GM19328 (cell line): Measurements from ENCODE around the gene MAPK12.

ENCODE experiments used
- ATAC-seq: cut with Tn5 transposase; IDR thresholded peaks from one replicate; pipeline ENCODE4 v1.9.1; 2021; ENCODE audit warnings: mild to moderate bottlenecking, moderate library complexity; ENCODE audit not compliant: unreplicated experiment

Gene MAPK12

DNA sequence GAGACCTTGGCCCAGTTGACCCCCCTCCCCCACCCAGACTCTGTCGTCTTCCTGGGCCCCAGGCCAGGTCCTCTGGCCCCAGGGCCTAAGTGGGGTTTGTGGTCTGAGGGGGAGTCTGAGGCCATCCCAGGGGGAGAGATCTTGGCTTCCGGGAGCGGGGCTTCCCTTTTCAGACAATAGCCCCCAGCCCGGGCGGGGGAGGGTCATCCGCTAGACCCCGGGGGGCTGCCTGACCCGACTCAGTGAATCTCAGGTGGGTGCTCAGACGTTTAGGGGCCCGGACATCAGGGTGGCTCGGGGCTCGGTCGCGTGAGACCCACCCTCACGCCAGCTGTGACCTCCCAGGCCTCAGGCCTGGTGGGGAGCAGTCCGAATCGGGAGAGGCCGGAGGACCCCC is 8.1 kb upstream of the MAPK12 start:
- no peak for ATAC-seq

DNA sequence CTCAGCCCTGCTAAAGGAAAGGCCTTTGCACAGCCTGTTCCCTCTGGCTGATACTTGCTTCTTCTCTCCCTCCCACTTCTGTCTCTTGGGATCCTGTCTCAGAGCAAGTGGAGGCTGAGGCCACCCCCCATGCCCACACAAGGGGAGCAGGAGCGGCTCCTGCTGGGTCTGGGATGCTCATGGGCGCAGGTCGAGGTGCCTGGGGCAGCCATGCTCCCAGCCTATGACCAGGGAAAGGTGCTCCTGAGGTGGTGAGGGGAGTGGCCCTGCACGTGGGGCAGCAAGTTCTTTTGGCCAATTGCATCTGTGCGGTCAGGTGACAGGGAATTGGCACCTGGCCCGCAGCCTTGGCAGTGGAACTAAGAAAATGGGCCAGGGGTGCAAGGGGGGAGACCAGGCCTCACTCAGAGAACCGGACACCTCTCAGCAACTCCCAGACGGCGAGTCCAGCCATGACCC is 7.2 kb upstream of the MAPK12 start:
- ATAC-seq: no peak

DNA sequence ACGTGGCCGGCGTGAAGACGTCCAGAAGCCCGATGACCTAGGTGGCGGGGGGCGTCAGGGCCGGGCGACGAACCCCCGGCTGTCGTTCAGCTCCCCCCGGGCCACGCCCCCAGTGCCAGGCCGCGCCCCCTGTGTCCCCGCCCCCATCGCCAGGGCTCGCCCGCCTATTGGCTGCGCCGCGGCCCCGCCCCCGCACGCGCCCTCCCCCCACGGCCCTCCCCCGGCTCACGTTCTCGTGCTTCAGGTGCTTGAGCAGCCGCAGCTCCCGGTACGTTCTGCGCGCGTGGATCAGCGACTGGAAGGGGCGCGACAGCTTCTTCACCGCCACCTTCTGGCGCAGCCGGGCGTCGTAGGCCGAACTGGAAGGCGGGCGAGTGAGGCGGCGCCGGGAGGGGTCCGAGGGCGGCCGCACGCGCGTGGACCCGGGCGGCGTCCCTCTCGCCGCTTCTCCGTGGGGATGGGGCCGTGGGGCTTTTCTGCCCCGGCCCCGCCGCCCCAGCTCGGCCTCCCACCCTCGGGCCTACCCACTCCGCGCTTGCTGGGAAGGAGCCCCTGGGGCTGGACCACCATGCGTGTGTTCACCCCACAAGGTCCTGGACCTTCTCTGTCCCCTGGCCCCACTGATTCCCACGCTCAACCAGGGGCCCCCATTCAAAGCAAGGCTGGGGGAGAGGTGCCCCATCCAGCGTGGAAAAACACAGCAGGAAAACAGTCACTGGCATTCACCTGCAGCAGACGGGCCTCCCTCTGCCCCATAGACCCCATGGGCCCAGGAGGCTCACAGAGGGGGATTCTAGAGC is 6.3 kb upstream of the MAPK12 start:
- no peak for ATAC-seq

DNA sequence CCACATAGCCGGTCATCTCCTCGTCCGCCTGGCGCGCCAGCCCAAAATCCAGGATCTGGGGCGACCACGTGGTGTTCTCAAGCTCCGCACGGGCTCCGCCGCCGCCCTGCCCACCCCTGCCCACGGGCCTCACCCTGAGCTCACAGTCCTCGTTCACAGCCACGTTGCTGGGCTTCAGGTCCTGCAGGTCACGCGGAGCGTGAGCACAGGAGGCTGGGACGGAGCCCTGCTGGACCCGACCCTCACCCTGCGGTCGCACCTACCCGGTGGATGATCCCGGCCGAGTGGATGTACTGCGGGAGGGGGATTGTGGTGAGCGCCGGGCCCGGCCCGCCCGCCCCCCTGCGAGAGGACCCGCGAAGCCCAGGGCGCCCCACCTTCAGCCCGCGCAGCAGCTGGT is 5.5 kb upstream of the MAPK12 start:
- no peak for ATAC-seq

DNA sequence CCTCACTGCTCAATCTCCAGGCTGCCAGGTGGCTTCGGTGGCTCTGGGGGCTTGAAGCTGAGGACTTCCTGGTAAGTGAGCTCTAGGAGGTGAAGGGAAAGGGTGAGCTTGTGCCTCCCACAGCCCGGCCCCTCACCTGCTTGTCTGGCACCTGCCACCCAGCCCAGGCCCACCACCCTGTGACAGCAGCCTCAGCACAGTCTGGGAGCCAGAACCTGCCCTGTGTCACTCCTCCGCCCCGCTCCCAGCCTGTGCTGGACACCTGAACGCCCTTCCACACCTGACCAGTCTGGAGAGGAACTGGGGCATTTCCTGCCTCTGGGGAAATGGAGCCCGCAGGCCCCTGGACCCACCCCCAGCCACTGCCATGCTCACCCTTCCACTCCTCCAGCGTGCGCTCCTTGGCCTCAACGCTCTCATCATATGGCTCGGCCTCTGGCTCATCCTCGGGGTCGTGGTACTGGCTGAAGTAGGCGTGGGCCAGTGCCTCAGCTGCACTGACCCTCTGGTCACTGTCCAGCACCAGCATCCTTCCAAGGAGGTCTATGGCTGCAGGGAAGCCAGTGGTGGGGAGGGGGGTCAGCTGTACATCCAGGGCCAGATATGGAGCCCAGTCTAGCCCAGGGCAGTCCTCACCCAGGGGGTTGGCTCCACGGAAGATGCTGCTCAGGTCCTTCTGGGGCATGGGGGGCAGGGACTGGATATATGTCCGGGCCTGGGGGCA is 3.6 kb upstream of the MAPK12 start:
- ATAC-seq: no peak

DNA sequence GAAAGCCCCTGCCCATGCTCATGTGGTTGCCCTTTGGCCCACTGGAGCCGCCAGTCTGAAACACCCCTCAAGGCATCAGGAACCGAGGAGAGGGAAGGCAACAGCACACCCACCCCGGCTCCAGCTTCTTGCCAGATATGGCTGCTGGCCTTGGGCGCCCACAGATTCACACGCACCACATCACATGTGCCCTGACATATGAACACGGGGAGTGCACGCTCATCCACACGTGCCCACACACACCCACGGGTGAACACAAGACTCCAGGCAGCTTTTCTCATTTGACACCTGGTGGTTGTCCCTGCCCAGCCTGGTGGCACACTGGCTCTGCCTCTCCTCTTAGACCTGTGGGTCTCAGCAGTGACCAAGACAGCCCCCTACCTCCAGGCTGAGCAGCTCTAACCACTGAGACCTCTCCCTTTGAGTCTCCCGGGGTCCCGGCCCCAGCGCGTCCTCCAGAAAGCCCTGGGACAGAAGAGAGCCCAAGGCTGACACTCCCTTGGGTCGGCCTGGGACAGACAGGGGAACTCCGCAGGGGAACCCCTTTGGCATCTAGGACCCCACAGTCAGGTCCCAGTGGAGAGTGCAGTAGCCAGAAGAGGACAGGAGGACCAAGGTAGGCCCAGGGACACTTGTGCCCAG is 2.7 kb upstream of the MAPK12 start:
- ATAC-seq: no peak

DNA sequence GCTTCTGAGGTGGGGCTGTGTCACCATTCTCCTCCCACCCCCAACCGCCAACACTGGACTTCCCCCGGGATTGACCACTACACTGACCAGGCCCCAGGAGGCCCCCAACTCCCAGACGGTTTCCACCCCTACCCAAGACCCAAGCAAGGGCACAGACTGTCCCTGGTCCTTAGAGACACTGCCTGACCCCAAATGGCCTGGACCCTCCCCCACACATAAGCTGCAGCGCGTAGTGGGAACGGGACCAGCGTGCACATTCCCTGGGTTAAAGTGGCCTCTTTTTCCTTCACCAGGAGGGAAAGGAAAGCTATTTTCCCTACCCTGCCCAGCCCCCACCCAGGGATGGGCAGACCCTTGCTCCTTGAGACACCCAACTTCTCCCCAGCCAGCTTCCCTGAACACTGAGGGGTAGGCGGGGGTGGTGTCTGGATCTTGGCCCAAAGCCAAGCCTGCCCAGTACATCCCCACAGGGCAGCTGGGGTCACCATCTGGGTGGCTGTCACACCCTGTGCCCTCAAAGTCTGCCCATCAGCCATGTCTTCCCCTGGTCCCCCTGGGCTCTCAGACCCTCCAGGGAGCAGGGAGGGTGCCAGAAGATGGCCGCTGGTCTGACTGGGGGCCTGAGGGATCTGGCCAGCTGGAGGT is 1.6 kb upstream of the MAPK12 start:
- ATAC-seq: no peak

DNA sequence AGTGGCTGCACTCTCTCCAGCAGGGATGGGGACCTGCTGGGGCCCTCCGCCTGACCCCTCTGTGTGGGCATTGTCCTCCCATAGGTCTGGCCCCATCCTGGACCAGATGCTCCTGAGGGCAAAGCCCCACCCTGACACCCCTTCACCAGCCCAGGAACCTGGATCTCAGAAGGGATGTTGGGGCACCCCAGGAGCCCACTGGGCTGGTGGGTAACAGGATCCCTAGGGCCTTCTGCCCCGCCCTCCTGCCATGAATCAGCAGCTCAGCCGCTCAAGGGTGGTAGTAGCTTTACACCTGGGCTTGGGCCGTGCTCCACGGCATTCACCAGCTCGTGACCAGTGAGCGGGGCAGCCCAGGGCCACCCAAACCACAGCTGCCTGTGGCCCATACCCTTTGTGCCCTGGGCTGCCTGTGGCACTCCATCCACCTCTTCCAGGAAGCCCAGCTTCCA is 1.0 kb upstream of the MAPK12 start:
- no peak for ATAC-seq

DNA sequence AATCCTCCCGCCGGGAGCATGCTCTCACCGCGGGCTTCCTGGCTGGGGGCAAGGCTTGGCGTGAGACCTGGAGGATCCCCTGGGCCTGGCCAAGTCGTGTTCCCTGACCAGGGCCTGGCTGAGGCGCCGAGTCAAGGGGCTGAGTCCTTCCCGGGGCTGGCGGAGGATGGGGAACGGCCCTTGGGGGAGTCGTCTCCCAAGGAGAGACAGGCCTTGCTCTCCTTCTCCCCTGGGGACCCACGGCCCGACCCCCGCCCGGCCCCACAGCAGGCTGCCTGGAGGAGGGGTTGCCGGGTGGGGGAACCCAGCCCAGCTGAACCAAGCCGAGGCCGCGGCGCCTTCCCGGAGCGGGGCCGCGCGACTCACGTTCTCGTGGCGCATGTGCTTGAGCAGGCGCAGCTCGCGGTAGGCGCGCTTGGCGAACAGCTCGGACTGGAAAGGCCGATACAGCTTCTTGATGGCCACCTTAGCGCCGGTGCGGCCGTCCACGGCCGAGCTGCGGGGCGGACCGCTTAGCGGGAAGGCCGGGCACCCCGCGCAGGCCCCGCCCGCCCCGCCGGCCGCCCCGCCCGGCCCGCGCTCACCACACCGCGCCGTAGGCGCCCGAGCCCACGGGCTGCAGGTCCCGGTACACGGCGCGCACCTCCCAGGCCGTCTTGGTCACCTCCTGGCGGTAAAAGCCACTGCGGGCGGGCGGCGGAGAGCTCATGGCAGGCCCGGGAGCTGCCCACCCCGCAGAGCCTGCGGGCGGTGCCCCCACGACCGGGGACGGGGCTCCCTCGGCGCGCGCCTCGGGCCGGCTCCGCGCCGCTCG is 475 bp downstream of the MAPK12 start:
- no peak for ATAC-seq

DNA sequence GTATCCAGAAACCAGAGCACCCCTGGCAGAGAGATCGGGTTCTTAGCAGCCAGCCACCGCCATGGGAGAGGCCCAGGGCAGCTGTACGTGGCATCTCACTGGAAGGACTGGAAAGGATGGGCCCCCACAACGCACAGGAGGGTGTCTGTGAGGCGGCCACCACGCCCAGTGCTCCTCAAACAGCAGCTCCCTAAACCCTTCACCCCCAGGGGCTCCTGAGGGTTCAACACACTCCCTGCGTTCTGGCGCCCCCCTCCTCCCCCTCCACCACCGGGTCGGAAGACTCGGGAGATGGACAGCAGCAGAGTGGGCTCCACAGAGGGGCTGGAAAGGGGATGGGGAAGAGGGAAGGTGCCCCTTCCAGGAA is 1.1 kb downstream of the MAPK12 start:
- no peak for ATAC-seq

DNA sequence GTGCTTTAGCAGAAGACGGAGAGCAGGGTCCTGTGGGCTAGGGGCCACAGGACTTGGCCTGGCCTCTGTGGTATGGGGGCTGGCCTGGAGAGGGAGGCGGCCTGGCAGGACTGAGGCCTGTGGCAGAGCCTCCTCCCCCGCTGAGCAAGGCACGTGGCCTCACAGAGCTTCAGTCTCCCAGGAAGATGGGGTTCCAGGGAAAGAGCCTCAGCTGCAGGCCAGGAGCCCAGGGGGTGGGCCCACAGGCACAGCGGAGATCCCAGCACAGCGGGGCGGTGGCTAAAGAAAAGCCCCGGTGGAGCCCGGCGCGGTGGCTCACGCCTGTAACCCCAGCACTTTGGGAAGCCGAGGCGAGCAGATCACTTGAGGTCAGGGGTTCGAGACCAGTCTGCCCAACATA is 2.2 kb downstream of the MAPK12 start:
- ATAC-seq: no peak

DNA sequence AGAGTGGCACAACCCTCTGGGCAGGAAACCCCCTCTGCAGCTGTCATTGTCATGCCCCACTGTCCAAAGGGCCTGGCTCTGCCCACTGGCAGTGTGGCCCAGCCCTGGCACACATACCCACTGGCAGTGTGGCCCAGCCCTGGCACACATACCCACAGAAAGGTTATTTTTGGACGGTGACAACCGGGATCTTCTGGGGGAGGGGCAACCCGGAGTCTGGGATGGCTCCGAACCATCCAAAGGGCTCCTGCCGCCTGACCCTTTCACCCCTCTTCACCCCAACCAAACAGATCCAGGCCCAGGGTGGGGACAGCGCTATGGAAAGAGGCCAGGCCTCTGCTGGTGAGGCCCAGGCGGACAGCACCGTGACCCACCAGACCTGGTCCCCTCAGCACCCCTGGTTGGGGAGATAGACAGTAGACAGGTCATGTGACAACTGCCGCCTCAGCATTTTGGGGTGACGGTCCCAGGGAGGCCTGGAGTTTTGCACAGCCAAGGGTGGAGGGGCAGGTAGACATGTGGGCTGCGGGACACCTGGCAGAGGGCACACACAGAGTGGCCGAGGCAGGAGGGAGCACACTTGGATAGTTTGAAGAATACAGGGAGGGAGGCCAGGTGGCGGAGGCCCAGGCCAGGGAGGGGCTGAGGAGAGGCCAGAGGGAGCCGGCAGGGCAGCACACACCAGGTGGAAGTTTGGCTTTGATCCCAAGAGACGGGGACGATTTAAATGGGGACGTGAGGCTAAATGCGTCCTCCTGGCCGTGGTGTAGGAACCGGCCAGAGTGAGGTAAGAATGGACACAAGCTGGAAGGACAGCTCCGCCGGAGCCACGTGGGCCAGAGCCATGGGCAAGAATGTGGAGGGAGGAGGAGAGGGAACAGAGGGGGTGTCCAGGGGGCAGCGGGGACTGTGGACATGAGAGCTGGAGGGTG is 2.9 kb downstream of the MAPK12 start:
- ATAC-seq: no peak

DNA sequence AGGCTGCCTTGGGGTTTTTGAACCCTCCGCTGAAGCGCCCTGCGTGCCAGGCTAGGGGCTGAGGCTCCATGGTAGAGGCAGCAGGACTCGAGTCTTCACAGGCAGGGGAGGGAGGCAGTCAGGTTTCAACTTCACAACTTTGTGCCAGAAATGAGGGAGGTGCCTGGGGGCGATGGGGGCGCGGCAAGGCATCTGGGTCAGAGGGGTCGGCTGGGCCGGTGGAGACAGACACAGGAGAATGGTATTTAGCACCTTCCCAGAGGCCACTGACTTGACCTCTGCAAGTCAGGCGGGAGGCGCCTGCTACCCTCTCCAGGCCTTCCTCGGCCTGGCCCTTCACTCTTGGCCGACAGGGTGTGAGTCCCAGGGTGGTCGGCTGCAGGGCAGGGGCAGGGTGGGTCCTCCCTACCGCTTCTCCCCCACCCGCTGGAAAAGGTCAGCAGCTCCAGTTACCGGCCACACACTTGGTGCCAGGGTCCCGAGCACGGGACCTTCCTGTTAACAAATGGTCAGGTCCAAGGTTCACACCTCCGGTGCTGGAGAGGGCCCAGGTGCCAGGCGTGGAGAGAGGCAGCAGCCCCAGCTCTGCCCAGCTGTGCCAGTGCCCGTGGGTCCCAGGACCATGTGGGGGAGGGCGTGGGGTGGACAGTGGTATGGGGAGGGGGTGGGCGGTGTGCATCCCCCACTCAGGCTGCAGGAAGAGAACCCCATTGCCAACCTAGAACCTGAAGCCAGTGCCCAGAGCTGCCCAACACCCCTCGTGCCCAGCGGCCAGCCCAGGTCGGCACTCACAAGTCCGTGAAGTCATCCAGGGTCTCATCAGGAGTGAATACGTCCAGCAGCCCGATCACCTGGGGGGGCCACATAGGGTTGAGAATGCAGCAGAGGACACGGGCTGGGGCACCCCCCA is 3.8 kb downstream of the MAPK12 start:
- ATAC-seq: no peak

DNA sequence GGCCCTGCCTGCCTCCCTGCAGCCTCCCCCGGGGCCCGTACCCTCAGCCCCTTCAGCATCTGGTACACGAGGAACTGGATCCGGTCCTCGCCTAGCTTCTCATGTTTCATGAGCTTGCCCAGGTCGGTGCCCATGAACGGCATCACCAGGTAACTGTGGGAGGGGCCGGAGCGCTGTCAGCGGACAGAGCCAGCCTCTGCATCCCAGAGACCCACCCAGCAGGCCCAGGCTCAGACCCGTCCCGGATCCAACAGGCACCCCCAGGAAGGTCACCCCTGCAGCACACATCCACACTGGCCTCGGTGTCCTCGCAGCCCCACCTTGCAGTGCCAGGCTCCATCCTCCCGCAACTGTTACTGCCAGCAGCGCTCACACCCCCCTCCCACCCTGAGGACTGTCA is 4.4 kb downstream of the MAPK12 start:
- ATAC-seq: no peak

DNA sequence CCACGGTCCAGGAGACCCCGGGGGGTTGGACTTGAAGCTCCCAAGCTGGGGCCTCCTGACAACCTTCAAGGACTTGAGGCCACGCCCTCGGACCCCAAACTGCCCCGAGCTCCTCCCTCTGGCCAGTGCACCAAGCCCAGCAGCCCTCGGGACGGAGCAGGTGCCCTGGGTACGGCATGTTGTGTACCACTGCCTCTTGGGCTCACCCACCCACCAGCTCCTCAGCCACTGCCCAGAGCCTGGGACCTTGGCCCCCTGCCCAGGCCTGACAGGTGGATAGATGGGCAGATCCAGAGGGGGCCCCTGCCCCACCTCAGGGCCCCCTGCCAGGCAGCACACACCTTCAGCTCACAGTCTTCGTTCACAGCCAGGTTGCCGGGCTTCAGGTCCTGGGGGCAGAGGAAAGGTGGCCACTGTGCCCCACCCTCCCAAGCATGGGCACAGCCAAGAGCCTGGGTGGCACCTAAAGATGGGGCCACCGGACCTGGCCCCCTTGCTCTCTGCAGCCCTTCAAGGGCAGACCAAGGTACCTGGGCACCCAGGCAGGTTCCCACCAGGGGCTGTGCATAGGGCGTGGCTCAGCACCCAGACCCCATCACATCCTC is 5.1 kb downstream of the MAPK12 start:
- no peak for ATAC-seq

DNA sequence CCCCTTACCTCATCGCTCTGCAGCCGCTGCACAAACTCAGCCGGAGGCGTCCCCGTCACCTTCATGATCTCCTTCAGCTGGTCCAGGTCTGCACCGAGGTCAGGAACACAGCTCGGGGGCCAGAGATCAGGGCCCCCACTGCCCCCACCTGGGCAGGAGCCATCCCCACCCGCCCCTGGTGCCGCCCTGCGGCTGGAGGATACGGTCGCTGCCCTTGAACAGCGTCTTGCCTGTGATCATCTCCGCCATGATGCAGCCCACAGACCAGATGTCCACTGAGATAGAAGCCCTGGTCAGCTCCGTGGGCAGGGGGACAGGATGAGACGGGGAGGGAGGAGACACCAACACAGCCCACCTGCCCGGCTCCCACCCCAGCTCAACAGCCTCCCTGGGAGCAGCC is 5.9 kb downstream of the MAPK12 start:
- no peak for ATAC-seq

DNA sequence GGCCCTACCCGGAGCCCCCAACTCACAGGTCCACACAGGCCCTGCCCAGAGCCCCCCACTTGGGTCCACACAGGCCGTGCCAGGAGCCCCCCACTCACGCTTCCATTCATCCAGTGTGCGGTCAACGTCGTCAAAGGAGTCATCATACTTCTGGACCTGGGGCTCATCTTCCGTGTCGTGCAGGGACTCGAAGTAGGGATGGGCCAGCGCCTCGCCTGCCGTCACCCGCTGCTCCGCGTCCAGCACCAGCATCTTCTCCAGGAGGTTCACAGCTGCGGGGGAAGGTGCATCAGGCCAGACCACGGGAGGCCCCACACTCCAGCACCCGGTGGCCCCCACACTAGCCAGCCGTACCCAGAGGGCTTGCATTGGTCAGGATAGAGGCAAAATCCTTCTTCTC is 6.4 kb downstream of the MAPK12 start:
- no peak for ATAC-seq

DNA sequence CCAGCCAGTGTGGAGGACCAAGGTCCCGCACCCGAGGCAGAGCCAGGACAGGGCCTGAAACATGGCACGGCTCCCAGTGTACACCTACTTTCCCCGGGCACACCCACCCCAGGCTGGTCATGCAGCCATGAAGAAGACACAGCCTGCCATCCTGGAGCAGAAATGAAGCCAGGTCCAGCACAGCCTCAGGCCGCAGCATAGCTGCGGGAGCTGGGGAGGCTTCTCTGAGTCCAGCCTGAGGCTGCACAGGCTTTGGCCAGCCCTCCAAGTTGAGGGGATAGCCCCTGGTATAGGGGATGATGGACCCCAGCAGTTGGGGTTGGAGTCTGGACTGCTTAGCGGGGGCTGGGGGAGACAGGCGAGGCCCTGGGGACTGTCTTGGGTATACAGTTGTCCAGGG is 7.5 kb downstream of the MAPK12 start:
- ATAC-seq: no peak
